Activated naive CD8-positive, alpha-beta T cell treated with anti-CD3 and anti-CD28 coated beads, Interleukin-2, amount 50 U/mL, for 16 hours (primary cell): ENCODE data around the gene KRTAP5-1.

Experiments used
- DNase-seq: peaks from one replicate; pipeline ENCODE4 v3.0.0-alpha.2; 2020; ENCODE audit warnings: low read depth, low spot score

KRTAP5-1 gene

GRCh38 chr11:1572197-1573076, 12.6 kb downstream of the KRTAP5-1 start, which contains the start of gene DUSP8:
TSS of gene DUSP8 (minus strand) at chr11:1572271. CDS start at chr11:1565826, 6,445 bp downstream.
- peak; percentile 83 for DNase-seq

DNA sequence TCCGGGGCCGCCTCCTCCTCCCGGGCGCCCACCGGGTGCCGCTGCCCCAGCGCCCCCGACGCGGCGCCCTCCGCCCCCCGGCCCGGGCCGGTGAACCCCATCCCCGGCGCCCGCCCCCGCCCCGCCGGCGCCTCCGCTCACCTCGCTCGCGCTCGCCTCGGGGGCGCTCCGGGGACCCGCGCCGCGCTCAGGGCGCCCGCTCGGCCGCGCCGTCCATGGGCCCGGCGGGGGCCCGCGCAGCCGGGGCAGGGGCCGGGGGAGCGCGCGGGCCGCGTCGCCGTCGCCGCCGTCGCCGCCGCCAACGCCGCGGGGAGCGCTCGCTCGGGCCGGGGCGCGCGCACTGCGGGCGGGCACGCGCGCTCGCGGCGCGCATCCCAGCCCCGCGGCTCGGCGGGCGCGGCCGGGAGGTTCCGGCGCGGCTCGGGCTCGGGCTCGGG, 13.3 kb downstream of the KRTAP5-1 start:
- no peak for DNase-seq

- DNase-seq = no peak
Measured at GRCh38 chr11:1570896-1571759, 14.0 kb downstream of the KRTAP5-1 start.

- no peak for DNase-seq
Measured at GRCh38 chr11:1570531-1570895, 14.6 kb downstream of the KRTAP5-1 start.

DNA sequence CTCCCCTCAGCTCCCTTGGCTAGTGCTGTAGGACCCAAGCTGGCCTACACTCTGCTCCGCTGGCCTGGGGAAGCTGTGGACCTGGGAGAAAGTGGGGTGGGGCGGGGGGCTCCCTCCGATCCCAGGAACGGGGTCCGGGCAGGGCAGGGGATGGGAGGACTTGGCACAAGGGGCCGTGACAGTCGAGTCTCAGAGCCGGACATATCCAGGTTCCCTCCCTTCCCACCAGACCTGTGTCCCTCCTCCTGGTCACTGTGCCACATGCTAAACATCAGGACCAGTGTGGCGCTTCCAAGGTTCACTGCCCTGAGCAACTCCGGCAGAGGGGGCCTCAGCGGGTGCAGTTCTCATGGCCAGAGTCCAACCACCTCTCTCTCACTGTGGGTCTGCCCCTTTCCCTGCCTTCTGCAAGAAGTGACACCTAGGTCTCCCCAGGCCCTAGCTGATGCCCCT, 15.1 kb downstream of the KRTAP5-1 start:
- DNase-seq = no peak

DNA sequence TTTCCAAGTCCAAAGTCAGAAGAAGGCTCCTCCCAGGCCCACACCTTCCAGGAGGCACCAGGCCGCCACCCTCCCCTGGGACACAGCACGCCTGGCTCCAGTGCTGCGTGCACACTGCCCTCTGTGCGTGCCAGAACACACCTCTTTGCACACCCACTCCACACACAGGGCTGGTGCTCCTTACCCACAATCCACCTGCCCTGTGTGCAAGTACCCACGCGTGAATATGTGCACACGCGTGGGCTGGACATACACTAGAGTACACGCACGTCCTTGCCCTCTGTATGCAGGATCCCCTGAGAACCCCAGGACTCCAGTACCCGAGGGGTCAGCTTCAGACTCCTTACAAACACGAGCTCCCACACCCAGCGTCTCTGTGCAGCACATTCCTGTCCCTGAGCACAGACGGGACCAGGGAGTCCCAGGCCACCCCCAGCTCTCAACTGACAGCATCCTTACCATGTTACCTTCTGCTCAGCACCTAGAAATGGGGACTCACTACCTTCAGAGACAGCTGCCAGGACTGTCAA, 15.8 kb downstream of the KRTAP5-1 start:
- no peak for DNase-seq

GRCh38 chr11:1568441-1568911, 16.6 kb downstream of the KRTAP5-1 start:
- DNase-seq = no peak

- no peak for DNase-seq
Measured at GRCh38 chr11:1567721-1568100, 17.4 kb downstream of the KRTAP5-1 start.

DNA sequence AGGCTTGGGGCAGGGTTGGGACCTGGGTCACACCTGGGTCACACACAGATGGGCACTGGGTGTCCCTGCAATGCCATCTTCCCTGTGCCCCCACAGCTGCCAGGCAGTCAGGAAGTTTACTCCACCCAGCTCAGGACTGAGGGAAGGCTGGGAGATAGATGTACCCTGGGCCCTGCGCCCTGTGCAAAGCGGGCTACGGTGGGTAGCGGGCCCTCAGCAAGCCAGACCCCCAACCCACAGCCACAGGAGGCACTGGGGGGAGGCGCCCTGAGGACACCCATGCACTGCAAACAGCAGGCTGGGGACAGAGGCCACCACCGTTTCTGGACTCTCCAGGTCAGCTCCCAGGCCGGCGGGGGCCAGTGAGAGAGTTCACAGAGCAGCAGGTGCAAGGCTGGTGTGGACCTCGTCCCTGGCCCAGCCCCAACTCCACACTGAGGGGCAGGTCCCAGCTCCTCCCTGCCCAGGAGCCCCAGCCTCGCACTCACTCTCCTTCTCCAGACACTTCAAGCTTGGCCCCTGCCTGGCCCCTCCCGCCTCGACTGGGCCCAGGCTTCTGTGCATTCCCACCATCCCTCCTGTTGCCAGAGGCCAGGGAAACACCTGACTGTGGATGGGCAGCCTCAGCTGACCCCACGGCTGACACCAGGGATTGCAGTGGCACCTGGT, 17.9 kb downstream of the KRTAP5-1 start:
- DNase-seq = no peak

GRCh38 chr11:1566381-1567051, 18.6 kb downstream of the KRTAP5-1 start:
- DNase-seq = no peak

- DNase-seq = no peak
Measured at GRCh38 chr11:1565904-1566247, 19.2 kb downstream of the KRTAP5-1 start.

- DNase-seq = no peak
Measured at GRCh38 chr11:1565173-1565903, 19.7 kb downstream of the KRTAP5-1 start.

GRCh38 chr11:1564535-1565172, 20.4 kb downstream of the KRTAP5-1 start:
- DNase-seq = no peak

DNA sequence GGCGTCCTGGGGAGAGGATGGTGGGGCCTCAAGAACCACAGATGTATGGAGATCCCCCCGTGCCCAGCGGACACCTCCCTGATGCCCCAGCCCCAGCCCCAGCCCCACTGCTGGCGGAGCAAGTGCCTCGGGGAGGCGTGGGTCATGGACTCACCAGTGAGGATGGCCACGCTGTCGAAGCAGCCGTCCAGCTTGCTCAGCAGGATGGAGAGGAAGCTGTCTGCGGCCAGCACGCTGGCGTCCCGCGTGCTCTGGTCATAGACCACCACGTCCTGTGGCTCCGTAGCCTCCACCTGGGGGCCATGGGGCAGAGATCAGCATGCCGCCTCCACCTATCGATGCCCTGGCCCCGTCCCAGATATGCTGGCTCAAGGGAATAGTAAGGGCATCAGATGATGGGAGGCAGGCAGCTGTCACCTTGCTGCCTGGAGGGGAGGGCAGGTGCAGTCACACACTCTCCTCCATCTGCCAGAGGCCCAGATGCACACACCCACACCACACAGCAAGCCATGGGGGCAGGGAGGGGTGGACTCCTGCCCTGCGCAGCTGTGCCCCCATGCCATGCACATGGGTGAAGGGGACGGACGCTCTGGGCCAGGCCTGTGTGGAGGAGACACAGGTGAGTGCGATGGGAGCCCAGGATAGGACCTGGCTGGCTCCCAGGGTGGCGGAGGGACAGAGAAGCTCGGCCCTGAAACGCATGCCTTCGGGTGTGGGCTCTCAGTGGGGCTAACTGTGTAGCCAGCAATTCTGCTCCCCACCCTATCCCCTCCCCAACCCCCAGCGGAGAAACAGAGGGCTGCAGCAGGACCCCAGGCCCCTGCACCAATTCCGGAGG, 21.2 kb downstream of the KRTAP5-1 start:
- DNase-seq = no peak

- no peak for DNase-seq
Measured at GRCh38 chr11:1563149-1563638, 21.9 kb downstream of the KRTAP5-1 start.

- no peak for DNase-seq
Measured at GRCh38 chr11:1562469-1563148, 22.5 kb downstream of the KRTAP5-1 start.

DNA sequence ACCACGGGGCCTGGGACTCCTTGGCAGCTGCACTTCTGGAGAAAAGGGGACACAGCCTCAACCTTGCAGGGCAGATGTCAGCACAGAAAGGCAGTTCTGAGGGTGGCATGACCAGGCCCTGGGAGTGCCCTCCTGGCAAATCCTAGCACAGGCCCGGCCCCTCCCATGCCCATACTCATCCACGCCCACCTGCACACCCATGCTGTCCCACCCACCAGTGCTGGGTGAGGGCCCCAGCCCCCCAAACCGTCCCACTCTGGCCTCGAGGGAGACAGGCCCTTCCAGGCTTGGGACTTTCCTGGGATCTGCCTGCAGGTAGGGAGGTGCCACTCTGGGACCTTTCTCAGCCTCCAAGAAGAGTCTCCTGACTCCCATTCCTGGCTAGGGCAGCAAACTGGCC, 23.1 kb downstream of the KRTAP5-1 start:
- no peak for DNase-seq

DNA sequence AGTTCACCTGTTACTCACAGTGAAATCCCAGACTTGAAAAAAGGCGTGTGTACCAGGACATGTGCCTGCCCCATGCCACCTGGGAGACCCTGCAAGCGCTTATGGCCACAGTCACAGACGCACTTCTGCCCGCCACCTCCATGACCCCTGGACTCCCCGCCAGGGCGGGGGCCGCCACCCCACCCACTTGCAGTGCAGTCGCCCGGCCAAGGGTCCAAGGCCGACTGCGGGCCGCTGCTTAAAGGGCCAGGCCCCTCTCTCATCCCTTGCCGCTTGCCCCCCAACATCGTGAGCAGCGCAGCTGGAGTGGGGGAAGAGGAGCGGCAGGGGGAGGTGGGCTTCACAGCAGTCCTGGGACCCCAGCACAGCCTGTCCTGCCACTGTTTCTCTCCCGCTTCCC, 23.8 kb downstream of the KRTAP5-1 start:
- DNase-seq = no peak
